ENCODE measurements around the gene PCED1A.

Gene PCED1A

DNA sequence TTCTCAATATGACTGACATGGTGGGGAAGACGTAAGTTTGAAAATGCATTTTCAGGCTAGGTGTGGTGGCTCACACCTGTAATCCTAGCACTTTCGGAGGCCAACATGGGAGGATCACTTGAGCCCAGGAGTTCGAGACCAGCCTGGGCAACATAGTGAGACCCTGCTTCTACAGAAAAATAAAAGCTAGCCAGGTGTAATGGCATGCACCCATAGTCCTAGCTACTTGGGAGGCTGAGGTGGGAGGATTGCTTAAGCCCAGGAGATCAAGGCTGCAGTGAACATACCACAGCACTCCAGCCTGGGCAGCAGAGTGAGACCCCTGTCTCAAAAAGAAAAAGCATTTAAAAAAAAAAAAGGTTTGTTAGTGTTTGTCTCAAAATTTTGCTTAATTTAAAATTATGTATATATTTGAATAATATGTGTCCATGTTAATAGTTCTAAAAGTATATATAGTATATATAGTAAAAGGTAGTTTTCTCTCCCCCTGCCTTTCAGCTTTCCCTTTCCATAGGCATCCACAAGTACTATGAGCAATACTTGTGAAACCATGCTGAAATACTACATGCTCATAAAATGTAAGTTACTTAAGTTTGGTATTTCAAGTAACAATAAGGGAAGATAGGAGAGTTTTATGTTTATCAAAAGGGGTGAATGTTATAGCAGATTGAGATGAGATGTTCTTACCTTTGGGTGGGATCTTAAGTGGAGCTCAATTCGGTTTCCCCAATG lies 47.9 kb upstream of the PCED1A start:
- H3K9me3 ChIP-seq (replicated peaks; ENCODE audit: insufficient read depth, low read length), result no peaks in the 10 kb centered on the region
- peaks cover 96% of the 10 kb centered on the region for H3K79me2 ChIP-seq (ENCODE audit: low read length)
- TF ChIP-seq, protein P1, sequence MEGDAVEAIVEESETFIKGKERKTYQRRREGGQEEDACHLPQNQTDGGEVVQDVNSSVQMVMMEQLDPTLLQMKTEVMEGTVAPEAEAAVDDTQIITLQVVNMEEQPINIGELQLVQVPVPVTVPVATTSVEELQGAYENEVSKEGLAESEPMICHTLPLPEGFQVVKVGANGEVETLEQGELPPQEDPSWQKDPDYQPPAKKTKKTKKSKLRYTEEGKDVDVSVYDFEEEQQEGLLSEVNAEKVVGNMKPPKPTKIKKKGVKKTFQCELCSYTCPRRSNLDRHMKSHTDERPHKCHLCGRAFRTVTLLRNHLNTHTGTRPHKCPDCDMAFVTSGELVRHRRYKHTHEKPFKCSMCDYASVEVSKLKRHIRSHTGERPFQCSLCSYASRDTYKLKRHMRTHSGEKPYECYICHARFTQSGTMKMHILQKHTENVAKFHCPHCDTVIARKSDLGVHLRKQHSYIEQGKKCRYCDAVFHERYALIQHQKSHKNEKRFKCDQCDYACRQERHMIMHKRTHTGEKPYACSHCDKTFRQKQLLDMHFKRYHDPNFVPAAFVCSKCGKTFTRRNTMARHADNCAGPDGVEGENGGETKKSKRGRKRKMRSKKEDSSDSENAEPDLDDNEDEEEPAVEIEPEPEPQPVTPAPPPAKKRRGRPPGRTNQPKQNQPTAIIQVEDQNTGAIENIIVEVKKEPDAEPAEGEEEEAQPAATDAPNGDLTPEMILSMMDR (IDR thresholded peaks at IDR 0.05; ENCODE audit: low read length), result no peak
- no peak for TF ChIP-seq EZH2phosphoT487 (IDR thresholded peaks at IDR 0.05; ENCODE audit: low read length)
- TF ChIP-seq EZH2 (optimal IDR thresholded peaks at IDR 0.05; ENCODE audit: low read depth, low read length), result no peak
- no peak for DNase-seq
- H3F3A ChIP-seq (ENCODE audit: insufficient read depth, low read length), result no peaks in the 10 kb centered on the region
- no peaks in the 10 kb centered on the region for H3K36me3 ChIP-seq (replicated peaks; ENCODE audit: insufficient read depth, low read length)
- H3K9ac ChIP-seq (ENCODE audit: low read length), result no peak overlapping the region
- H3K4me3 ChIP-seq (ENCODE audit: low read length), result no peak overlapping the region
- H3K27ac ChIP-seq (ENCODE audit: low read length), result no peak overlapping the region
- H3K4me1 ChIP-seq (ENCODE audit: low read length), result no peaks in the 10 kb centered on the region
- peaks cover 2% of the 10 kb centered on the region; the same call in 1 of the 2 replicates for H4K20me1 ChIP-seq (ENCODE audit: insufficient read depth, low read length)
- H3K9me2 ChIP-seq (replicated peaks; ENCODE audit: insufficient read depth, low read length), result no peaks in the 10 kb centered on the region
- H3K4me2 ChIP-seq (ENCODE audit: low read depth, low read length), result no peak overlapping the region
- no peak overlapping the region for H2AFZ ChIP-seq (ENCODE audit: low read length)
- no peaks in the 10 kb centered on the region for H3K27me3 ChIP-seq (replicated peaks; ENCODE audit: insufficient read depth, low read length)

DNA sequence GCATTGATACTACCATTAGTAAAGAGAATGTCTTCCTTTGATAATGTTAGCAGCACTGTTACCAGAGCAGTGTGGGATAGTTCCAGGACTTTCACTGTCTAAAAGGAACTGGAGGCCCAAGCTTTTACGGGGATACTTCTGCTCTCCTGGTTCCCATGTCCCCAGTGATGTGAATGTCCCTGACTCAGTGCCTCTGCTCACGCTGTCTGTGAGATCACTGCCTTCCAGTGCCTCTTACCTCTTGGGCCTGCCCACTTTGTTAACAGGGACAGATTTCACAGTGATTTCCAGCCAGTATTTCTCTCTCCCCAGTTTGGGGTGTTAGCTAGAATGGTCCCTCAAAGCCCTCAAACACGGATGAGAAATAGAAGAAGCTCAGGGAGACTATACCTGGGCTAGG lies 47.3 kb upstream of the PCED1A start:
- peaks cover 94% of the 10 kb centered on the region for H3K79me2 ChIP-seq (ENCODE audit: low read length)
- TF ChIP-seq, protein P1 (IDR thresholded peaks at IDR 0.05; ENCODE audit: low read length), result no peak
- TF ChIP-seq EZH2 (optimal IDR thresholded peaks at IDR 0.05; ENCODE audit: low read depth, low read length), result no peak
- no peak for TF ChIP-seq EZH2phosphoT487 (IDR thresholded peaks at IDR 0.05; ENCODE audit: low read length)
- no peak overlapping the region for H3K9ac ChIP-seq (ENCODE audit: low read length)
- H2AFZ ChIP-seq (ENCODE audit: low read length), result no peak overlapping the region
- no peak overlapping the region for H3K4me3 ChIP-seq (ENCODE audit: low read length)
- no peaks in the 10 kb centered on the region for H3K9me3 ChIP-seq (replicated peaks; ENCODE audit: insufficient read depth, low read length)
- H3K4me1 ChIP-seq (ENCODE audit: low read length), result no peaks in the 10 kb centered on the region
- H3F3A ChIP-seq (ENCODE audit: insufficient read depth, low read length), result no peaks in the 10 kb centered on the region
- no peaks in the 10 kb centered on the region for H3K36me3 ChIP-seq (replicated peaks; ENCODE audit: insufficient read depth, low read length)
- no peaks in the 10 kb centered on the region for H3K27me3 ChIP-seq (replicated peaks; ENCODE audit: insufficient read depth, low read length)
- no peaks in the 10 kb centered on the region for H3K9me2 ChIP-seq (replicated peaks; ENCODE audit: insufficient read depth, low read length)
- H3K4me2 ChIP-seq (ENCODE audit: low read depth, low read length), result no peak overlapping the region
- no peak for DNase-seq
- H4K20me1 ChIP-seq (ENCODE audit: insufficient read depth, low read length), result peaks cover 2% of the 10 kb centered on the region; the same call in 1 of the 2 replicates
- no peak overlapping the region for H3K27ac ChIP-seq (ENCODE audit: low read length)

DNA sequence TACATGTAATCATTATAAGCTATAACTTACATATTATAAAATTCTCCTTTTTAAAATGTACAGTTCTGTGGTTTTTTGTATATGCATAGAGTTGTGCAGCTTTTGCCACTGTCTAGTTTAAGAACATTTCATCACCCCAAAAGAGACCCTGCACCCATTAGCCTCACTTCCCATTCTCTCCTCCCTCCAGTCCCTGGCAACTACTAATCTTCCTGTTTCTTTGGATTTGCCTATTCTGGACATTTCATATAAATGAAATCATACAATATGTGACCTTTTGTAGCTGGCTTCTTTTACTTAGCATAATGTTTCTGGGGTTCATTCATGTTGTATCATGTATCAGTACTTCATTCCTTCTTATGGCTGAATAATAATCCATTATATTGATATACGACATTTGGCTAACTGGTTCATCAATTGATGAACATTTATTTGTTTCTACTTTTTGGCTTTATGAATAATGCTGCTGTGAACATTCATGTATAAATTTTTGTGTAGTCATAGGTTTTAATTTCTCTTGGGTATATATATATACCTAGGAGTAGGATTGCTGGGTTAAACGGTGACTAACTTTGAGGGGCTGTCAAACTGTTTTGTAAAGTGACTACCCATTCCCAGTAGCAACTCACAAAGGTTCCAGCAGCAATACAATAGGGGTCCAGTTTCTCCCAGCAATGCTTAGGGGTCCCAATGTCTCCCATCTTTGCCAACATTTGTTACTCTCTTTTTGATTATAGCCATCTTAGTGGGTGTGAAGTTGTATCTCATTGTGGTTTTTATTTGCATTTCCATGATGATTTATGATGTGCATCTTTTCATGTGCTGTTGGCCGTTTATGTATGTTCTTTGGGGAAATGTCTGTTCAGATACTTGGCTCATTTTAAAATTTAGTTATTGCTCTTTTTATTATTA lies 43.5 kb upstream of the PCED1A start:
- no peak for TF ChIP-seq EZH2 (optimal IDR thresholded peaks at IDR 0.05; ENCODE audit: low read depth, low read length)
- TF ChIP-seq EZH2phosphoT487 (IDR thresholded peaks at IDR 0.05; ENCODE audit: low read length), result no peak
- TF ChIP-seq, protein P1 (IDR thresholded peaks at IDR 0.05; ENCODE audit: low read length), result no peak
- H3K9ac ChIP-seq (ENCODE audit: low read length), result no peak overlapping the region
- no peaks in the 10 kb centered on the region for H3K27me3 ChIP-seq (replicated peaks; ENCODE audit: insufficient read depth, low read length)
- H2AFZ ChIP-seq (ENCODE audit: low read length), result no peak overlapping the region
- no peaks in the 10 kb centered on the region for H4K20me1 ChIP-seq (ENCODE audit: insufficient read depth, low read length)
- no peaks in the 10 kb centered on the region for H3K36me3 ChIP-seq (replicated peaks; ENCODE audit: insufficient read depth, low read length)
- no peaks in the 10 kb centered on the region for H3F3A ChIP-seq (ENCODE audit: insufficient read depth, low read length)
- no peaks in the 10 kb centered on the region for H3K4me1 ChIP-seq (ENCODE audit: low read length)
- no peak overlapping the region for H3K4me2 ChIP-seq (ENCODE audit: low read depth, low read length)
- H3K9me3 ChIP-seq (replicated peaks; ENCODE audit: insufficient read depth, low read length), result no peaks in the 10 kb centered on the region
- peaks cover 94% of the 10 kb centered on the region for H3K79me2 ChIP-seq (ENCODE audit: low read length)
- no peak overlapping the region for H3K27ac ChIP-seq (ENCODE audit: low read length)
- no peak overlapping the region for H3K4me3 ChIP-seq (ENCODE audit: low read length)
- no peak for DNase-seq
- no peaks in the 10 kb centered on the region for H3K9me2 ChIP-seq (replicated peaks; ENCODE audit: insufficient read depth, low read length)

Measured in MM.1S (cell line).